ENCODE results near the gene TDRD3. TPM values are rescaled to one million over a fixed set of nuclear protein-coding genes. Genes with fewer than 3 reads are reported as not detected.

Gene TDRD3
- total RNA-seq, 1 experiment from 2014 or later: 17.3 TPM

GRCh38 chr13:60575142-60575541, 178.1 kb downstream of the TDRD3 start:
- no peak overlapping the region for H3K4me2 ChIP-seq
- no peaks in the 10 kb centered on the region for H3K9me3 ChIP-seq (ENCODE audit: insufficient read depth, low read depth)
- H3K4me3 ChIP-seq: no peak overlapping the region
- no peaks in the 10 kb centered on the region for H3K9me2 ChIP-seq (ENCODE audit: insufficient read depth)
- POLR2A ChIA-PET (ENCODE audit: unreplicated experiment): no interaction called here
- no peak overlapping the region for H3K27ac ChIP-seq
- BruUV-seq (replicated peaks): no TSS peak
- H2AFZ ChIP-seq: no peak overlapping the region
- no peaks in the 10 kb centered on the region for H3K36me3 ChIP-seq (ENCODE audit: low read depth)
- H4K20me1 ChIP-seq (ENCODE audit: insufficient read depth): no peaks in the 10 kb centered on the region
- CTCF ChIA-PET: no interaction called here
- H3K4me1 ChIP-seq (replicated peaks; ENCODE audit: insufficient read depth): no peaks in the 10 kb centered on the region
- H3K27me3 ChIP-seq (ENCODE audit: insufficient read depth, low read depth): no peaks in the 10 kb centered on the region
- no peaks in the 10 kb centered on the region for H3F3A ChIP-seq (ENCODE audit: insufficient read depth, low read depth)
- TF ChIP-seq CTCF (conservative IDR thresholded peaks at IDR 0.05) (no peak), EZH2 (IDR thresholded peaks at IDR 0.05; ENCODE audit: low read depth) (no peak)
- H3K79me2 ChIP-seq (ENCODE audit: low read depth): no peaks in the 10 kb centered on the region
- no peak for DNase-seq
- intact Hi-C loops (cut with micrococcal nuclease; ENCODE audit: unreplicated experiment): no loop called here

GRCh38 chr13:60577761-60578160, 180.7 kb downstream of the TDRD3 start:
- CTCF ChIA-PET: no interaction called here

GRCh38 chr13:60583196-60583888, 186.3 kb downstream of the TDRD3 start:
- Histone ChIP-seq H4K20me1 (ENCODE audit: insufficient read depth) (no peaks in the 10 kb centered on the region), H3K9me3 (ENCODE audit: insufficient read depth, low read depth) (no peaks in the 10 kb centered on the region), H3K4me2 (no peak overlapping the region), H3K9me2 (ENCODE audit: insufficient read depth) (no peaks in the 10 kb centered on the region), H3K27ac (no peak overlapping the region), H3K4me3 (no peak overlapping the region), H2AFZ (no peak overlapping the region), H3K79me2 (ENCODE audit: low read depth) (no peaks in the 10 kb centered on the region), H3K4me1 (replicated peaks; ENCODE audit: insufficient read depth) (no peaks in the 10 kb centered on the region), H3K36me3 (ENCODE audit: low read depth) (no peaks in the 10 kb centered on the region), H3F3A (ENCODE audit: insufficient read depth, low read depth) (no peaks in the 10 kb centered on the region), H3K27me3 (ENCODE audit: insufficient read depth, low read depth) (no peaks in the 10 kb centered on the region)
- POLR2A ChIA-PET (ENCODE audit: unreplicated experiment): interaction anchor here (0.6 kb wide), 1 partner anchor 420 kb away, joined by 9 read pairs; the partner anchor contains the start of gene DIAPH3
- DNase-seq: no peak
- CTCF ChIA-PET: no interaction called here
- no peak for TF ChIP-seq EZH2 (IDR thresholded peaks at IDR 0.05; ENCODE audit: low read depth)
- no peak for TF ChIP-seq CTCF (conservative IDR thresholded peaks at IDR 0.05)
- intact Hi-C loops (cut with micrococcal nuclease; ENCODE audit: unreplicated experiment): no loop called here
- no TSS peak for BruUV-seq (replicated peaks)

More at GRCh38 chr13:60577761-60578160, 180.7 kb downstream of the TDRD3 start:
- Histone ChIP-seq H3K4me1 (replicated peaks; ENCODE audit: insufficient read depth) (no peaks in the 10 kb centered on the region), H3K27ac (no peak overlapping the region), H3K4me3 (no peak overlapping the region), H4K20me1 (ENCODE audit: insufficient read depth) (no peaks in the 10 kb centered on the region), H3K9me2 (ENCODE audit: insufficient read depth) (no peaks in the 10 kb centered on the region), H3K27me3 (ENCODE audit: insufficient read depth, low read depth) (no peaks in the 10 kb centered on the region), H3K9me3 (ENCODE audit: insufficient read depth, low read depth) (no peaks in the 10 kb centered on the region), H3K36me3 (ENCODE audit: low read depth) (no peaks in the 10 kb centered on the region), H3F3A (ENCODE audit: insufficient read depth, low read depth) (no peaks in the 10 kb centered on the region), H3K4me2 (no peak overlapping the region), H3K79me2 (ENCODE audit: low read depth) (no peaks in the 10 kb centered on the region), H2AFZ (no peak overlapping the region)
- POLR2A ChIA-PET (ENCODE audit: unreplicated experiment): no interaction called here
- intact Hi-C loops (cut with micrococcal nuclease; ENCODE audit: unreplicated experiment): no loop called here
- DNase-seq: no peak
- no TSS peak for BruUV-seq (replicated peaks)
- TF ChIP-seq EZH2 (IDR thresholded peaks at IDR 0.05; ENCODE audit: low read depth): no peak
- TF ChIP-seq CTCF (conservative IDR thresholded peaks at IDR 0.05): no peak
